CD4-positive, alpha-beta T cell (primary cell): ENCODE data around the gene CP. TPM values are rescaled to one million over a fixed set of nuclear protein-coding genes. Genes with fewer than 3 reads are reported as not detected.

Experiments used
- ATAC-seq: fragments of 200-7000 bp; cut with Tn5 transposase; one replicate; pipeline ENCODE4 v1.10.0; 2022; ENCODE audit warnings: mild to moderate bottlenecking; ENCODE audit not compliant: poor library complexity
- CTCF ChIA-PET: fragments of 350-600 bp; sonication (Branson Sonifier 250); formaldehyde crosslinking; loops from one replicate; lab custom pipeline; 2021; ENCODE audit warnings: antibody characterized with exemption, inconsistent platforms; lab: Charles Lee
- POLR2A ChIA-PET: fragments of 350-600 bp; sonication (Branson Sonifier 250); formaldehyde crosslinking; loops from one replicate; lab custom pipeline; 2021; ENCODE audit warnings: antibody characterized with exemption, inconsistent platforms; lab: Charles Lee
- DNase-seq, 14 experiments: peaks; one replicate each; pipeline ENCODE4 v3.0.0-alpha.2; 2013 to 2020; ENCODE audit warnings: mixed read lengths in 2 of 14
- H3K27ac ChIP-seq, 2 donors: one replicate each; pipeline versions ENCODE4 v1.5.1 to v1.7.0; 2013; ENCODE audit warnings: low read length in 2 of 2, low read depth in 1 of 2, mild to moderate bottlenecking in 1 of 2
- H3K27me3 ChIP-seq, 2 experiments: 1 replicate in 1 of 2; 2 replicates in 1 of 2; pipeline versions ENCODE4 v1.6.1 to v1.7.0; 2013; ENCODE audit warnings: low read length in 2 of 2, control low read depth in 1 of 2, mild to moderate bottlenecking in 1 of 2, moderate library complexity in 1 of 2; ENCODE audit not compliant: insufficient read depth in 2 of 2, control insufficient read depth in 1 of 2
- H3K36me3 ChIP-seq: one replicate; pipeline ENCODE4 v1.6.1; 2013; ENCODE audit warnings: low read length, control low read depth; ENCODE audit not compliant: insufficient read depth
- H3K4me1 ChIP-seq: one replicate; pipeline ENCODE4 v1.6.1; 2013; ENCODE audit warnings: low read length, control low read depth; ENCODE audit not compliant: insufficient read depth
- H3K4me3 ChIP-seq: one replicate; pipeline ENCODE4 v1.5.1; 2013; ENCODE audit warnings: mild to moderate bottlenecking, low read length, moderate library complexity
- H3K9me3 ChIP-seq, 2 experiments: 1 replicate in 1 of 2; 2 replicates in 1 of 2; pipeline versions ENCODE4 v1.6.1 to v1.7.0; 2013; ENCODE audit warnings: low read length in 2 of 2, mild to moderate bottlenecking in 2 of 2, control low read depth in 1 of 2, moderate library complexity in 1 of 2; ENCODE audit not compliant: control insufficient read depth in 1 of 2, insufficient read depth in 1 of 2
- H3K27ac Mint-ChIP-seq: one replicate; pipeline ENCODE4 v1.8.0; 2020; ENCODE audit warnings: mixed read lengths
- H3K27me3 Mint-ChIP-seq: one replicate; pipeline ENCODE4 v1.8.0; 2021; ENCODE audit warnings: mixed read lengths
- H3K36me3 Mint-ChIP-seq: one replicate; pipeline ENCODE4 v1.8.0; 2021; ENCODE audit warnings: low read depth, mixed read lengths
- H3K4me1 Mint-ChIP-seq: one replicate; pipeline ENCODE4 v1.8.0; 2021; ENCODE audit warnings: low read depth, mixed read lengths
- H3K4me3 Mint-ChIP-seq: one replicate; pipeline ENCODE4 v1.8.0; 2020; ENCODE audit warnings: mild to moderate bottlenecking, mixed read lengths
- H3K9me3 Mint-ChIP-seq: one replicate; pipeline ENCODE4 v1.8.0; 2020; ENCODE audit warnings: mixed read lengths
- CTCF ChIP-seq: fragments of 200-600 bp; IDR thresholded peaks from one replicate; pipeline ENCODE4 v1.8.0; 2022; ENCODE audit warnings: antibody characterized with exemption, mild to moderate bottlenecking
- intact Hi-C, 2 experiments: fragments of 100-400 bp; cut with DNase I in 1 of 2; cut with micrococcal nuclease in 1 of 2; formaldehyde crosslinking; loops; one replicate each; pipeline versions ENCODE4 v1.15.1 to v1.9.0; 2023 to 2025; cut with DNase I, micrococcal nuclease
- total RNA-seq, 174 experiments: library from RNA in 2 of 174; stranded (reverse) in 2 of 174; gene quantifications; one replicate each; pipeline ENCODE4 v1.2.3 and lab custom pipeline; 2021 to 2026

CP gene
- total RNA-seq, 2 experiments from 2014 or later = not detected

DNA sequence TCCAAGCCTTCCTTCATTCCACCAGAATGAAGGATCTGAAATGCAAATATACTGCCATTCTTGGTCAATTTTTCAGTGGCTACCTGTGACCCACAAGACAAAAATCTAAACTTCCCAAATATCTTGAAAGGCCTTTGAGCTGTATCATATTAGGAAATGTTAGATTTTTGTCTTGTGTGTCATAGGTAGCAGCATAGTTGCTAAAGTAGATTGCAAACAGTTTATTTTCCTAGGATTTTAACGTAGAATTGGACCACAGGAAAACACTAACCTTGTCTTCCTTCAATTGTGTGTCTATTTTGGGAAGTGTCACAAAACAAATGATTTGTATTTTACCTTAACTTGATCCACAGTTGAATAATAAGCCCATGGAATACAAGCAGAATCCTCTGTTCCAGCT, 42.4 kb downstream of the CP start:
- no peak for TF ChIP-seq CTCF
- H3K4me1 Mint-ChIP-seq = no peaks in the 10 kb centered on the region
- intact Hi-C loops = no loop called here
- no peak overlapping the region for H3K27ac Mint-ChIP-seq
- Histone ChIP-seq H3K27me3 (no peaks in the 10 kb centered on the region), H3K9me3 (no peaks in the 10 kb centered on the region), H3K27ac (no peak overlapping the region), H3K36me3 (peaks cover 5% of the 10 kb centered on the region), H3K4me1 (no peaks in the 10 kb centered on the region), H3K4me3 (no peak overlapping the region)
- no peak for DNase-seq
- CTCF ChIA-PET = no interaction called here
- no peaks in the 10 kb centered on the region for H3K9me3 Mint-ChIP-seq
- H3K4me3 Mint-ChIP-seq = no peak overlapping the region
- no peak for ATAC-seq
- peaks cover 32% of the 10 kb centered on the region for H3K36me3 Mint-ChIP-seq
- POLR2A ChIA-PET = no interaction called here
- H3K27me3 Mint-ChIP-seq = no peaks in the 10 kb centered on the region

DNA sequence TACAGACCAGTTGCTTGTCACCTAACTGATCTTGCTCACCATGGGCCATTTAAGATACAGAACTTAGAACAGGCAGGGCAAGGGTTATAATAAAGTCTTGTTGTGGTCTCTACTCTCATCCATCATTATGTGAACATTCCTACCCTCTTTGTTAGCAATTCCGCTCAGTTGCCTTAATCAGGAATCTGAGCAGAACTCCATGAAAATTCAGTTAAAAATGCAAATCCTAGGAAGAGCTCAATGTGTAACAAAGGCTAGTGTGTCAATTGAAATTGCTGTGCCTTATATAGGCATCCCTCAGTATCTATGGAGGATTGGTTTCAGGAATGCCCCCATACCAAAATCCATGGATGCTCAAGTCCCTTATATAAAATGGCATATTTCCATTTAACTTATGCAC, 44.5 kb downstream of the CP start:
- Histone ChIP-seq H3K9me3 (no peaks in the 10 kb centered on the region), H3K27me3 (no peaks in the 10 kb centered on the region), H3K4me3 (no peak overlapping the region), H3K4me1 (no peaks in the 10 kb centered on the region), H3K36me3 (peaks cover 14% of the 10 kb centered on the region), H3K27ac (no peak overlapping the region)
- ChIA-PET POLR2A (no interaction called here), CTCF (no interaction called here)
- Mint-ChIP-seq H3K27ac (no peak overlapping the region), H3K4me3 (no peak overlapping the region), H3K9me3 (no peaks in the 10 kb centered on the region), H3K4me1 (no peaks in the 10 kb centered on the region), H3K27me3 (no peaks in the 10 kb centered on the region), H3K36me3 (peaks cover 53% of the 10 kb centered on the region)
- ATAC-seq = no peak
- no peak for TF ChIP-seq CTCF
- DNase-seq = no peak
- intact Hi-C loops = no loop called here

GRCh38 chr3:149174901-149175300, 46.7 kb downstream of the CP start:
- Histone ChIP-seq H3K27ac (no peak overlapping the region), H3K27me3 (no peaks in the 10 kb centered on the region), H3K9me3 (no peaks in the 10 kb centered on the region), H3K4me3 (no peak overlapping the region), H3K36me3 (peaks cover 23% of the 10 kb centered on the region), H3K4me1 (no peaks in the 10 kb centered on the region)
- ChIA-PET POLR2A (no interaction called here), CTCF (no interaction called here)
- Mint-ChIP-seq H3K27ac (no peak overlapping the region), H3K9me3 (no peaks in the 10 kb centered on the region), H3K4me1 (no peaks in the 10 kb centered on the region), H3K27me3 (no peaks in the 10 kb centered on the region), H3K36me3 (peaks cover 67% of the 10 kb centered on the region), H3K4me3 (no peak overlapping the region)
- TF ChIP-seq CTCF = no peak
- intact Hi-C loops = no loop called here
- ATAC-seq (no peak), DNase-seq (peak in 1 of 14 experiments; percentile 34)
